SK-N-SH (cell line): ENCODE results near the gene TRIM8. TPM values are rescaled to one million over a fixed set of nuclear protein-coding genes. Genes with fewer than 3 reads are reported as not detected.

Source experiments
- CTCF ChIA-PET: fragments of 300-600, 350-600 bp; formaldehyde crosslinking; extraction: SDS; loops from one replicate; lab custom pipeline; 2021; lab: Yijun Ruan, JAX
- POLR2A ChIA-PET: fragments of 350-600 bp; sonication (Branson Sonifier 250); formaldehyde crosslinking; extraction: SDS; loops from one replicate; lab custom pipeline; 2020; ENCODE audit warnings: antibody characterized with exemption, inconsistent platforms; lab: Yijun Ruan, JAX
- DNase-seq: peaks from one replicate; pipeline ENCODE4 v3.0.0; 2012
- H2AFZ ChIP-seq: fragments of 200-600 bp; sonication (generic); 2 replicates; pipeline ENCODE4 v1.8.1; 2016; ENCODE audit warnings: antibody characterized with exemption, mild to moderate bottlenecking, low read depth
- H3F3A ChIP-seq: fragments of 200-600 bp; sonication (generic); replicated peaks from 2 replicates; pipeline ENCODE3; 2016; ENCODE audit warnings: antibody characterized with exemption, mild to moderate bottlenecking; ENCODE audit not compliant: insufficient read depth
- H3K27ac ChIP-seq, 2 experiments: fragments of 200-500 bp in 1 of 2; fragments of 200-600 bp in 1 of 2; sonication (Bioruptor generic) in 1 of 2; sonication (generic), shearing (Covaris generic) in 1 of 2; 2 replicates each; pipeline versions ENCODE4 v1.5.1 to v1.6.1; 2014 to 2016; ENCODE audit warnings: low read depth in 2 of 2, inconsistent platforms in 1 of 2, low read length in 1 of 2, mild to moderate bottlenecking in 1 of 2, mixed read lengths in 1 of 2
- H3K27me3 ChIP-seq: fragments of 200-600 bp; sonication (generic), shearing (Covaris generic); 2 replicates; pipeline ENCODE4 v1.6.1; 2016; ENCODE audit warnings: mixed run types; ENCODE audit not compliant: insufficient read depth
- H3K36me3 ChIP-seq, 2 experiments: fragments of 200-500 bp in 1 of 2; fragments of 200-600 bp in 1 of 2; sonication (Bioruptor generic) in 1 of 2; sonication (generic) in 1 of 2; replicated peaks in 1 of 2; 2 replicates each; pipeline versions ENCODE3 to v1.5.1; 2014 to 2016; ENCODE audit warnings: low read length in 1 of 2, mild to moderate bottlenecking in 1 of 2; ENCODE audit not compliant: insufficient read depth in 2 of 2, control insufficient read depth in 1 of 2
- H3K4me1 ChIP-seq, 2 experiments: fragments of 200-500 bp in 1 of 2; fragments of 200-600 bp in 1 of 2; sonication (Bioruptor generic) in 1 of 2; sonication (generic), shearing (Covaris generic) in 1 of 2; 2 replicates each; pipeline versions ENCODE4 v1.5.1 to v1.6.1; 2014 to 2016; ENCODE audit warnings: low read depth in 1 of 2, low read length in 1 of 2, mixed run types in 1 of 2; ENCODE audit not compliant: insufficient read depth in 2 of 2, control insufficient read depth in 1 of 2
- H3K4me2 ChIP-seq: fragments of 200-600 bp; sonication (generic), shearing (Covaris generic); 2 replicates; pipeline ENCODE4 v1.6.1; 2017; ENCODE audit warnings: mixed run types
- H3K4me3 ChIP-seq, 2 experiments: fragments of 200-500 bp in 1 of 2; fragments of 200-600 bp in 1 of 2; sonication (Bioruptor generic) in 1 of 2; sonication (generic), shearing (Covaris generic) in 1 of 2; 2 replicates each; pipeline versions ENCODE4 v1.5.1 to v1.8.1; 2014 to 2016; ENCODE audit warnings: low read depth in 2 of 2, inconsistent platforms in 1 of 2, low read length in 1 of 2, mild to moderate bottlenecking in 1 of 2, mixed read lengths in 1 of 2, moderate library complexity in 1 of 2
- H3K79me2 ChIP-seq: fragments of 200-600 bp; sonication (generic); 2 replicates; pipeline ENCODE4 v1.8.1; 2017; ENCODE audit warnings: mild to moderate bottlenecking; ENCODE audit not compliant: insufficient read depth
- H3K9ac ChIP-seq: fragments of 200-600 bp; sonication (generic); 2 replicates; pipeline ENCODE4 v1.6.1; 2017; ENCODE audit warnings: mixed run types
- H3K9me2 ChIP-seq: fragments of 200-600 bp; sonication (generic); 2 replicates; pipeline ENCODE4 v1.6.1; 2017; ENCODE audit warnings: mixed run types
- H3K9me3 ChIP-seq: fragments of 200-600 bp; sonication (generic); 2 replicates; pipeline ENCODE4 v1.6.1; 2017; ENCODE audit warnings: mixed run types, mild to moderate bottlenecking, moderate library complexity
- H4K20me1 ChIP-seq: fragments of 200-600 bp; sonication (generic); 2 replicates; pipeline ENCODE4 v1.6.1; 2017; ENCODE audit warnings: mild to moderate bottlenecking, mixed run types; ENCODE audit not compliant: insufficient read depth
- CHD2 ChIP-seq: fragments of 150-350 bp; IDR thresholded peaks from 2 replicates; pipeline ENCODE4 v1.6.1; 2018; ENCODE audit warnings: low read length; ENCODE audit not compliant: partially characterized antibody
- EP300 ChIP-seq, 2 experiments: IDR thresholded peaks; 2 replicates each; pipeline versions ENCODE4 v1.4.0 to v1.6.1; 2012; ENCODE audit warnings: borderline replicate concordance in 1 of 2, low read depth in 1 of 2, low read length in 1 of 2
- EZH2phosphoT487 ChIP-seq: fragments of 200-600 bp; sonication (generic); IDR thresholded peaks from 2 replicates; pipeline ENCODE4 v1.6.1; 2017; ENCODE audit warnings: low read depth, mixed run types, mild to moderate bottlenecking, antibody characterized with exemption, moderate library complexity, borderline replicate concordance
- FOXM1 ChIP-seq: IDR thresholded peaks from 2 replicates; pipeline ENCODE4 v1.4.0; 2012; ENCODE audit warnings: low read depth, mild to moderate bottlenecking
- GABPA ChIP-seq: IDR thresholded peaks from 2 replicates; pipeline ENCODE4 v1.4.0; 2012; ENCODE audit warnings: low read depth, mild to moderate bottlenecking
- GATA2 ChIP-seq: sonication (generic); formaldehyde crosslinking; IDR thresholded peaks from 2 replicates; pipeline ENCODE4 v1.5.0; 2020; ENCODE audit warnings: mild to moderate bottlenecking, missing genetic modification reagents
- JUND ChIP-seq: IDR thresholded peaks from 2 replicates; pipeline ENCODE4 v1.4.0; 2012
- POLR2AphosphoS5 ChIP-seq: IDR thresholded peaks from 2 replicates; pipeline ENCODE4 v1.6.1; 2012; ENCODE audit warnings: low read depth, low read length
- RAD21 ChIP-seq: IDR thresholded peaks from 2 replicates; pipeline ENCODE4 v1.6.1; 2012; ENCODE audit warnings: mild to moderate bottlenecking, low read length
- SIN3A ChIP-seq: IDR thresholded peaks from 2 replicates; pipeline ENCODE4 v1.6.1; 2012; ENCODE audit warnings: low read depth, mild to moderate bottlenecking, low read length, moderate library complexity, borderline replicate concordance
- SMC3 ChIP-seq: IDR thresholded peaks from 2 replicates; pipeline ENCODE4 v1.6.1; 2012; ENCODE audit warnings: low read depth, low read length, improper control_type of control experiment
- TEAD4 ChIP-seq: IDR thresholded peaks from 2 replicates; pipeline ENCODE4 v1.4.0; 2012; ENCODE audit warnings: mild to moderate bottlenecking, borderline replicate concordance; ENCODE audit not compliant: insufficient read depth
- WGBS: methylation state at CpG from one replicate; pipeline ENCODE4 v1.1.6; 2017; ENCODE audit warnings: low lambda C conversion rate; 5-methylcytosine and 5-hydroxymethylcytosine counted together
- polyA plus RNA-seq, 3 experiments: library from polyadenylated mRNA; depleted of rRNA; stranded (reverse); fragments of >200 nt; gene quantifications; 2 replicates each; pipeline ENCODE4 v1.2.3, GENCODE V29; 2012
- TF ChIP-seq, protein P1 (sequence below): fragments of 200-600 bp; sonication (generic); IDR thresholded peaks from 2 replicates; pipeline ENCODE4 v1.6.1; 2017; ENCODE audit warnings: antibody characterized with exemption, mild to moderate bottlenecking, moderate library complexity
- TF ChIP-seq, protein P2 (sequence below): IDR thresholded peaks from 2 replicates; pipeline ENCODE4 v1.4.0; 2012; ENCODE audit warnings: low read depth
- TF ChIP-seq, protein P3 (sequence below): IDR thresholded peaks from 2 replicates; pipeline ENCODE4 v1.4.0; 2012; ENCODE audit warnings: low read depth, borderline replicate concordance
- TF ChIP-seq, protein P4 (sequence below): IDR thresholded peaks from 2 replicates; pipeline ENCODE4 v1.6.1; 2012; ENCODE audit warnings: mild to moderate bottlenecking, low read depth, low read length, moderate library complexity

Gene TRIM8
- polyA plus RNA-seq, 1 of the 3 experiments (the other 2 are of a cell fraction) = 108 TPM

DNA sequence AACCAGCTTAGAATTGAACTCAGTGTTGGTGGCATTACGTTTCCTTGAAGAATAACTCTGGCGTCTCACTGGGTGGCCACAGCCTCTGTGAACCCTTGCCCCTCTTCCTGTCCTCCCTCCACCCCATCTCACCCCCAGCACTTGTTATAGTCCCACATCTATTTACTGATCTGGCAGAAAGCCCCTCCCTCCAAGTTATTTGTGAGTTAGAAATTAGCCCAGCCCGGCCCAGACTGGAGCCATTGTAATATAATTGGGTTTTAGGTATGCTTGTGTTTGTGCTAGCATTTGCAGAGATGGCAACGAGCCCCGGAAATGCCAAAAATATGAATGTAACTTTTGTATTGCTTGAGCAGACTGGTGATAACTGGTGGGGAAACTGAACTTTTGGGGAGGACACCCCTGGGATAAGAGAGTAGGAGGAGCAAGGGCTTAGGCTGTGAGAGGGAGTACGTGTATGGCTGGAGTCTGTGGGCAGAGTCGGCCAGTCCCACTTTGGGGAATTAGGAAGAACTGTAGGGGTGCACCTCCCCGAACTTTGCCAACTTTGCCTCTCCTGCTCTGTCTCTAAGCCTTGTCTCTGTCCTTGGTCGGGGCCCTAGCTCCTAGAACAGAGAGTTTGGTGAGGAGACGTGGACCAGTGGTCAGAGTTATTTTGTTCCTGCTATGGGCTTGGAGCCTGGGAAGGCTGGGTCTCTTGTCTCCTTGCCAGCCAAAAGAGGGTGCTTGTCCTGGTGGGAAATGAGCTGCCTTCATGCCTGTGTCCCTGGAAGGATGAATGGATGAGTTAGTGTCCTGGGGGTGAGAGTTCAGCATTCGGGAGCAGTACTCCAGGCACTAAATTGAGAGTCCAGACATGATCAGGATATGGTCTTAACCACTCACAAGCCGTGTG is 19.3 kb upstream of the TRIM8 start:
- POLR2A ChIA-PET = interaction anchor here (0.8 to 1.3 kb wide), 3 partner anchors 17 to 36 kb away, joined by 3 to 4 read pairs (median 3); partner anchors contain the start of gene TRIM8
- H3K27ac ChIP-seq = peak overlapping the region in 1 of 2 experiments; percentile 99; a peak in 2 of 4 replicates

DNA sequence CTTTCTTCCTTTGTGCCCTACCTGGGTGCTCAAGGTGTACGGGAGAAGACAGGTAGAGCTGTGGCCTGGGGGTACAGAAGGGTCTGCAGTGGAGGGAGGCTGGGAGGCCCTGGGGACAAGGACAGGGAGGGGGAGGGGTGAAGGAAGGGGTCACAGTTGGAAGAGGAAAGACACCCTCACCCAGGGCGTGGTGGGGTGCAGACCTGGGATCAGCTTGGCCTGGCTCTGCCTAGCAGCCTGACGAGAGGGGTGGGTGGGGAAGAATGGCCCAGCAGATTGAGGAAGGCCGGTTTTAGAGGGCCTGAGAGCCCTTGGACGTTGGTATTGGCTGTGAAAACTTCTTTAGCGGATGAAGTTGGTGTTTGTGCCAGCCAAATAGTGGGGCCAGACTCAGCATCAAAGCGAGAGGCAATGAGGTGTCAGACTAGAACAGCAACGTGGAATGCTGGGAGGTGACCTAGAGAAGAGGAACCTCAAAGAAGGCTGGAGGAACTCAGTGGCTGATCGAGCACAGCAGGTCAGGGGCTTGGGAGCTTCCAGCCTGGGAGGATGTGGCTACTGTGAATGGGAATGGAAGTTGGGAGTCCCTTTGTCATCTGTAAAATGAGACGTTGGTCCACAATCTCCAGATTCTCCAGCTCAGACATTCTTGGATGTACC is 18.1 kb upstream of the TRIM8 start:
- H3K9me3 ChIP-seq = no peaks in the 10 kb centered on the region
- TF ChIP-seq SMC3 = no peak
- no peak for TF ChIP-seq SIN3A
- TF ChIP-seq, protein P1, sequence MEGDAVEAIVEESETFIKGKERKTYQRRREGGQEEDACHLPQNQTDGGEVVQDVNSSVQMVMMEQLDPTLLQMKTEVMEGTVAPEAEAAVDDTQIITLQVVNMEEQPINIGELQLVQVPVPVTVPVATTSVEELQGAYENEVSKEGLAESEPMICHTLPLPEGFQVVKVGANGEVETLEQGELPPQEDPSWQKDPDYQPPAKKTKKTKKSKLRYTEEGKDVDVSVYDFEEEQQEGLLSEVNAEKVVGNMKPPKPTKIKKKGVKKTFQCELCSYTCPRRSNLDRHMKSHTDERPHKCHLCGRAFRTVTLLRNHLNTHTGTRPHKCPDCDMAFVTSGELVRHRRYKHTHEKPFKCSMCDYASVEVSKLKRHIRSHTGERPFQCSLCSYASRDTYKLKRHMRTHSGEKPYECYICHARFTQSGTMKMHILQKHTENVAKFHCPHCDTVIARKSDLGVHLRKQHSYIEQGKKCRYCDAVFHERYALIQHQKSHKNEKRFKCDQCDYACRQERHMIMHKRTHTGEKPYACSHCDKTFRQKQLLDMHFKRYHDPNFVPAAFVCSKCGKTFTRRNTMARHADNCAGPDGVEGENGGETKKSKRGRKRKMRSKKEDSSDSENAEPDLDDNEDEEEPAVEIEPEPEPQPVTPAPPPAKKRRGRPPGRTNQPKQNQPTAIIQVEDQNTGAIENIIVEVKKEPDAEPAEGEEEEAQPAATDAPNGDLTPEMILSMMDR = no peak
- TF ChIP-seq, protein P2, sequence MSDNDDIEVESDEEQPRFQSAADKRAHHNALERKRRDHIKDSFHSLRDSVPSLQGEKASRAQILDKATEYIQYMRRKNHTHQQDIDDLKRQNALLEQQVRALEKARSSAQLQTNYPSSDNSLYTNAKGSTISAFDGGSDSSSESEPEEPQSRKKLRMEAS = no peak
- no peak for TF ChIP-seq POLR2AphosphoS5
- TF ChIP-seq CHD2 = no peak
- TF ChIP-seq JUND = no peak
- no peak for TF ChIP-seq FOXM1
- no peak for TF ChIP-seq EP300 (IDR thresholded peaks at IDR 0.05; ENCODE audit: borderline replicate concordance in 1 of 2, low read depth in 1 of 2, low read length in 1 of 2)
- no peak for TF ChIP-seq EZH2phosphoT487
- TF ChIP-seq, all 33 proteins: peak for 0
- CTCF ChIA-PET = interaction anchor here (0.7 to 2.9 kb wide), 4 partner anchors 11 to 123 kb away, joined by 3 to 18 read pairs (median 8); partner anchors contain the start of genes SUFU and TRIM8

More for the DNA sequence above, 19.3 kb upstream of the TRIM8 start:
- Histone ChIP-seq H3K79me2 (no peaks in the 10 kb centered on the region), H3K4me3 (no peak overlapping the region), H3K4me1 (peaks cover 30 to 89% of the 10 kb centered on the region in 2 experiments), H3F3A (peaks cover 29% of the 10 kb centered on the region), H3K27me3 (no peaks in the 10 kb centered on the region), H3K9me2 (no peaks in the 10 kb centered on the region), H2AFZ (no peak overlapping the region), H4K20me1 (no peaks in the 10 kb centered on the region), H3K4me2 (no peak overlapping the region), H3K36me3 (no peaks in the 10 kb centered on the region), H3K9me3 (no peaks in the 10 kb centered on the region), H3K9ac (no peak overlapping the region)
- no peak for DNase-seq
- TF ChIP-seq, protein P3, sequence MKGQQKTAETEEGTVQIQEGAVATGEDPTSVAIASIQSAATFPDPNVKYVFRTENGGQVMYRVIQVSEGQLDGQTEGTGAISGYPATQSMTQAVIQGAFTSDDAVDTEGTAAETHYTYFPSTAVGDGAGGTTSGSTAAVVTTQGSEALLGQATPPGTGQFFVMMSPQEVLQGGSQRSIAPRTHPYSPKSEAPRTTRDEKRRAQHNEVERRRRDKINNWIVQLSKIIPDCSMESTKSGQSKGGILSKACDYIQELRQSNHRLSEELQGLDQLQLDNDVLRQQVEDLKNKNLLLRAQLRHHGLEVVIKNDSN = no peak
- TF ChIP-seq, protein P4, sequence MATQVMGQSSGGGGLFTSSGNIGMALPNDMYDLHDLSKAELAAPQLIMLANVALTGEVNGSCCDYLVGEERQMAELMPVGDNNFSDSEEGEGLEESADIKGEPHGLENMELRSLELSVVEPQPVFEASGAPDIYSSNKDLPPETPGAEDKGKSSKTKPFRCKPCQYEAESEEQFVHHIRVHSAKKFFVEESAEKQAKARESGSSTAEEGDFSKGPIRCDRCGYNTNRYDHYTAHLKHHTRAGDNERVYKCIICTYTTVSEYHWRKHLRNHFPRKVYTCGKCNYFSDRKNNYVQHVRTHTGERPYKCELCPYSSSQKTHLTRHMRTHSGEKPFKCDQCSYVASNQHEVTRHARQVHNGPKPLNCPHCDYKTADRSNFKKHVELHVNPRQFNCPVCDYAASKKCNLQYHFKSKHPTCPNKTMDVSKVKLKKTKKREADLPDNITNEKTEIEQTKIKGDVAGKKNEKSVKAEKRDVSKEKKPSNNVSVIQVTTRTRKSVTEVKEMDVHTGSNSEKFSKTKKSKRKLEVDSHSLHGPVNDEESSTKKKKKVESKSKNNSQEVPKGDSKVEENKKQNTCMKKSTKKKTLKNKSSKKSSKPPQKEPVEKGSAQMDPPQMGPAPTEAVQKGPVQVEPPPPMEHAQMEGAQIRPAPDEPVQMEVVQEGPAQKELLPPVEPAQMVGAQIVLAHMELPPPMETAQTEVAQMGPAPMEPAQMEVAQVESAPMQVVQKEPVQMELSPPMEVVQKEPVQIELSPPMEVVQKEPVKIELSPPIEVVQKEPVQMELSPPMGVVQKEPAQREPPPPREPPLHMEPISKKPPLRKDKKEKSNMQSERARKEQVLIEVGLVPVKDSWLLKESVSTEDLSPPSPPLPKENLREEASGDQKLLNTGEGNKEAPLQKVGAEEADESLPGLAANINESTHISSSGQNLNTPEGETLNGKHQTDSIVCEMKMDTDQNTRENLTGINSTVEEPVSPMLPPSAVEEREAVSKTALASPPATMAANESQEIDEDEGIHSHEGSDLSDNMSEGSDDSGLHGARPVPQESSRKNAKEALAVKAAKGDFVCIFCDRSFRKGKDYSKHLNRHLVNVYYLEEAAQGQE = no peak
- TF ChIP-seq TEAD4 (no peak), GATA2 (CRISPR knock-in tag) (no peak), CHD2 (no peak), GABPA (no peak), RAD21 (no peak)
- CTCF ChIA-PET = interaction anchor here (1.7 to 2.5 kb wide), 3 partner anchors 10 to 20 kb away, joined by 8 to 13 read pairs (median 11); partner anchors contain the start of gene TRIM8
- 90% methylated on average over 11 of the region's 12 CpGs for WGBS

More for the DNA sequence above, 18.1 kb upstream of the TRIM8 start:
- Histone ChIP-seq H3K4me1 (peaks cover 39 to 87% of the 10 kb centered on the region in 2 experiments), H3K27me3 (no peaks in the 10 kb centered on the region), H4K20me1 (no peaks in the 10 kb centered on the region), H3K4me2 (no peak overlapping the region), H3F3A (peaks cover 33% of the 10 kb centered on the region), H2AFZ (no peak overlapping the region), H3K36me3 (peaks cover 0 to 3% of the 10 kb centered on the region in 2 experiments), H3K27ac (peak overlapping the region; percentile 91 to 99; a peak in 3 of 4 replicates), H3K9me2 (no peaks in the 10 kb centered on the region), H3K79me2 (no peaks in the 10 kb centered on the region), H3K4me3 (no peak overlapping the region), H3K9ac (no peak overlapping the region)
- WGBS = 89% methylated on average over 10 of the region's 10 CpGs
- no peak for DNase-seq
- POLR2A ChIA-PET = no interaction called here
